Glomerular endothelial cell (primary cell): ENCODE data around the gene NCBP2. TPM values are rescaled to one million over a fixed set of nuclear protein-coding genes. Genes with fewer than 3 reads are reported as not detected.
"Not testable (repeated sequence)": the region's sequence is repeated elsewhere in the genome, so short reads cannot be mapped to it uniquely, and the experiment has no call there.

Source experiments
- DNase-seq: peaks from one replicate; pipeline ENCODE4 v3.0.0-alpha.2; 2011; ENCODE audit warnings: low read depth, low spot score; ENCODE audit errors: extremely low read depth
- total RNA-seq: library from RNA; depleted of rRNA; stranded (reverse); fragments of >200 nt; gene quantifications from 2 replicates; pipeline ENCODE4 v1.2.3, GENCODE V29; 2015

Gene NCBP2
- total RNA-seq, 1 donor from 2014 or later, result 48.5 TPM

- DNase-seq, result no peak
Observed at GRCh38 chr3:196968233-196969133, 26.2 kb upstream of the NCBP2 start, which contains the start of gene PIGZ. TSS of gene PIGZ (minus strand) at chr3:196968833. CDS start at chr3:196952031, 16,802 bp downstream.

- no peak for DNase-seq
Observed at GRCh38 chr3:196967412-196968232, 25.3 kb upstream of the NCBP2 start.

- no peak for DNase-seq
Observed at GRCh38 chr3:196966526-196967401, 24.4 kb upstream of the NCBP2 start.

- DNase-seq, result no peak
Observed at GRCh38 chr3:196965804-196966173, 23.5 kb upstream of the NCBP2 start.

- DNase-seq, result no peak
Observed at GRCh38 chr3:196965112-196965803, 22.9 kb upstream of the NCBP2 start.

- DNase-seq, result no peak
Observed at GRCh38 chr3:196963631-196963953, 21.3 kb upstream of the NCBP2 start.

- DNase-seq, result no peak
Observed at GRCh38 chr3:196962930-196963630, 20.8 kb upstream of the NCBP2 start.

- DNase-seq, result no peak
Observed at GRCh38 chr3:196962108-196962929, 20.0 kb upstream of the NCBP2 start.

GRCh38 chr3:196954832-196955231 is 12.5 kb upstream of the NCBP2 start:
- no peak for DNase-seq

- DNase-seq, result no peak
Observed at GRCh38 chr3:196951371-196951770, 9.0 kb upstream of the NCBP2 start.

GRCh38 chr3:196949750-196950149 is 7.4 kb upstream of the NCBP2 start:
- DNase-seq, result no peak

- no peak for DNase-seq
Observed at GRCh38 chr3:196949285-196949619, 6.9 kb upstream of the NCBP2 start.

GRCh38 chr3:196948442-196949284 is 6.3 kb upstream of the NCBP2 start:
- no peak for DNase-seq

GRCh38 chr3:196947860-196948441 is 5.6 kb upstream of the NCBP2 start:
- DNase-seq, result no peak

GRCh38 chr3:196947136-196947859 is 5.0 kb upstream of the NCBP2 start:
- DNase-seq, result no peak

- DNase-seq, result not testable (repeated sequence)
Observed at GRCh38 chr3:196944037-196944790, 1.9 kb upstream of the NCBP2 start.
